LHCN-M2 (cell line): Measurements from ENCODE around the gene GDF10. TPM values are rescaled to one million over a fixed set of nuclear protein-coding genes. Genes with fewer than 3 reads are reported as not detected.

Source experiments
- DNase-seq: peaks from one replicate; pipeline ENCODE4 v3.0.0-alpha.2; 2012; ENCODE audit warnings: low read depth
- total RNA-seq: library from RNA; depleted of rRNA; stranded (reverse); fragments of >200 nt; gene quantifications from 2 replicates; pipeline ENCODE4 v1.2.3, GENCODE V29; 2014

The GDF10 gene
- total RNA-seq, 1 experiment from 2014 or later: not detected

- no peak for DNase-seq
Observed at GRCh38 chr10:47291682-47292081, 8.3 kb upstream of the GDF10 start.

DNA sequence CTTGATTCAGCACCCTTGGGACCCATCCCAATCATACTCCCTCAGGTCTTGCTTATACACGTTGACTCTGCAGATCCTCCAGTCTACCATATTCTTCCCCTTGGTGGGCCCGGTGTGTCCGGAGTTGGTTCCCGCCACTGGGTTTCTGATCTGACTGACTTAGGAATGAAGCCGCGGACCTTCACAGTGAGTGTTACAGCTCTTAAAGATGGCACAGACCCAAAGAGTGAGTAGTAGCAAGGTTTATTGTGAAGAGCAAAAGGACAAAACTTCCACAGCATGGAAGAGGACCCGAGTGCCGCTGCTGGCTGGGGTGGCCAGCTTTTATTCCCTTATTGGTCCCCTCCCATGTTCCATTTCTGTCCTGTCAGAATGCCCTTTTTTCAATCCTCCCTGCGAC lies 5.9 kb upstream of the GDF10 start:
- no peak for DNase-seq

GRCh38 chr10:47294501-47294900 lies 5.5 kb upstream of the GDF10 start:
- DNase-seq: no peak

- no peak for DNase-seq
Observed at GRCh38 chr10:47295411-47295810, 4.6 kb upstream of the GDF10 start.

GRCh38 chr10:47296156-47296894 lies 3.7 kb upstream of the GDF10 start:
- no peak for DNase-seq

DNA sequence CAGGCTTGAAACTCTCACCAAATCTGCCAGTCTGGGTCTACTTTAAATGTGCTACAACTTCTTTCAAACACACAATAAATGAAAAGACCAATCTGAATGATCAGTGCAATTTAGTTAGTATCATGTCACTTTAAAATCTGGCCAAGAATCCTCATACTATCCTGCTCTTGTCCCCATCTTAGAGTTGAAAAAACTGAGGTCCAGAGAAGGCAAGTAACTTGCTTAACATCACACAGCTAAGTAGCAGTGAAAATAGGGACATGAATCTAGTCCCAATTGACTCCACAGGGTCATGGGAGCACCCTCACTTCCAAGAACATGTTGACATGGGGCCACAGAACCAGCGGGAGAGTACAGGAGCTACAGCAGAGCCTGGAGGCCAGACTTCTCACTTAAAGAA lies 3.1 kb upstream of the GDF10 start:
- no peak for DNase-seq

DNA sequence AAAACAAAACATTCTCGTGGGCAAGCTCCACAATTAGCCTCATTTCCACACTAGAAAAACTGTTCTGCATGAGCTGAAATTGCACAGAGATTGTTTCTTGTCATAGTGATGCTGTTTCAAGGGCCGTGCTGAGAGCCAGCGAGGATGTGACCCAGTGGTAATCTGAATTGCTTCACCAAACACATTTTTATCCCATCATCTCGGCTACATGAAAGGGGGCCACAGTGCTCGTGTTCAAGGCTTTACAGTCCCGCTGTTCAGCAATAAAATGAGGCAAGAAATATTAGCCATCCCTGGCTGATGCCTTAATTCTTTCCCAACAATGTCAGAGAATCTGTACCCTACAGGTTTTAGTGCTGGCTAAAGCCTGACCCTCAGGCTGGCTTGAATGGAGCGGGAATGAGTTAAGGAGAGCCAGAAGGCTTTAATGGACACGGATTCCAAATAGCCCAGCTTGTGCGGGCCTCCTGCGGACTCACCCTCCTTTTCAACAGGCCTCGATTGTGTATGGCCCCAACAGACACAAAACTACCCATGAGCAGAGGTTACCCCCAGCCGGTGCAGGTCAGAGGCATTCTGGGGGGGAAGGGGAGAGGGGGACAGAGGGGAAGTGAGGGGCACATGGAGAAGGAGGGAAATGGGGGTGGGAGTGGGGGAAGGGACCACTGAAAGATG lies 2.0 kb upstream of the GDF10 start:
- DNase-seq: no peak

GRCh38 chr10:47298715-47299114 lies 1.3 kb upstream of the GDF10 start:
- no peak for DNase-seq

DNA sequence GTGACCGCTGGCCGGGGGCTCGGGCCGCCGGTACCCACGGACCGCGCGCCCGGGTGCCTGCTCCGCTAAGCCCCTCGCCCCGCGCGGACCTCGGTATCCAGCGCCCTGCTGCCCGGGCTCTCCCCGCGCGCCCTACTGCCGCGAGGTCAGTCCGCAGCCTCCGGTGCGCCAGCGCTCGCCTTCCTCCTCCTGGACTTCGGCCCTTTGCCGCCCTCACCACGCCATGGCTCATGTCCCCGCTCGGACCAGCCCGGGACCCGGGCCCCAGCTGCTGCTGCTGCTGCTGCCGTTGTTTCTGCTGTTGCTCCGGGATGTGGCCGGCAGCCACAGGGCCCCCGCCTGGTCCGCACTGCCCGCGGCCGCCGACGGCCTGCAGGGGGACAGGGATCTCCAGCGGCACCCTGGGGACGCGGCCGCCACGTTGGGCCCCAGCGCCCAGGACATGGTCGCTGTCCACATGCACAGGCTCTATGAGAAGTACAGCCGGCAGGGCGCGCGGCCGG lies 483 bp downstream of the GDF10 start:
- no peak for DNase-seq

- no peak for DNase-seq
Observed at GRCh38 chr10:47301833-47302232, 1.8 kb downstream of the GDF10 start.

DNA sequence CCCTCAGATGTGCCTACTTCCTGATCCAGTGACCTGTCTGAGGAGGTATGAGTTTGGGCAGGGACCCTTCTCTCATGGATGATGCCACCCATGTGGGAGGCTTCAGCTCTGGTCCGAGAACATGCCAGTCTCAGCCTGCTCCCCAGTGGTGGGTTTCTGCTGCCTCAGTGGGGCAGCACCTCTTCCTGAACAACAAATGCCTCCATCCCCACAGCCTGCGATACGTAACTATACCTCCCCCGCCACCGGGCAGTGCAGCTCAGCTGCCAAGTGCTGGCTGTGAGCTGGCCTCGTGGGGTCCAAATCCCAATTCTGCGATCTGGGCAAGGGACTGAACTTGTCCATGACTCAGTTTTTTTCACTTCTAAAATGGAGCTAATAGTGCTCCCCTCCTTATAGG lies 3.1 kb downstream of the GDF10 start:
- no peak for DNase-seq

DNA sequence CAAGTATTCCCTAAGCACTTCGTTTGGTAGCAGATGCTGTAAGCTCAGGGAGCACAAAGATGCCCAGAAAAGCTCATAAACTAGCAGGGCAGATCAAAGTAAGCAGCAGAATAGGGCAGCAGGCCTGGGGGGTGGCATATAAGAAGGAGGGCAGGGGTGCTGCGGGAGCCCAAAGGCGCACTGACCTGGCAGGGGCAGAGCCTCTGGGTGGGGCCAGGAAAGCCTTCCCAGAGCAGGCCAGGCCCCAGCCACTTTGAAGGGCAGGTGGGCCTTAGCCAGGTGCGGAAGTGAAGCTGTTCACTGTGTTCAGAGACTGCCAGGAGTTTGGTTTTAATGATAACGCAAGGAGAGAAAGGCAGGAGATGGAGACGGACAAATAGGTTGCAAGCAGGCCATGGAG lies 3.9 kb downstream of the GDF10 start:
- no peak for DNase-seq

DNA sequence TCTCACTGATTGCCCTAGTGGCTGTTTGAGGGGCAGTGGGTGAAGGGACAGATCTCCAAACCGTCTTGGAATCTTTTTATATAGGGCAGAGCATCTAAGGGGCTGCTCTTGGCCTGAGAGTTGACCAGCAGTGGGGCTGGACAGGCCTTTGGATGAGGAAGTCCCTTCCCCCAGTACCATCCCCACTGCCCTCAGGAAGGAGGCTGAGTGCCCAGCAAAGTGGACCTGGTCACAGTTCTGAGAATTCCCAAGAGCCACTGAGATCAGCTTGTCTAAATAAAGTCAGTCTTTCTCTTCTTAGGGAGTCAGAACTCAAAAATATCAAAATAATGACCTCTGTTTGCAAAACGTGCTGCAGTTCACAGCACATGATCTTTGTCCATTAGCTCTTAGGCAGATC lies 5.6 kb downstream of the GDF10 start:
- DNase-seq: no peak

- DNase-seq: no peak
Observed at GRCh38 chr10:47306387-47307210, 6.6 kb downstream of the GDF10 start.

DNA sequence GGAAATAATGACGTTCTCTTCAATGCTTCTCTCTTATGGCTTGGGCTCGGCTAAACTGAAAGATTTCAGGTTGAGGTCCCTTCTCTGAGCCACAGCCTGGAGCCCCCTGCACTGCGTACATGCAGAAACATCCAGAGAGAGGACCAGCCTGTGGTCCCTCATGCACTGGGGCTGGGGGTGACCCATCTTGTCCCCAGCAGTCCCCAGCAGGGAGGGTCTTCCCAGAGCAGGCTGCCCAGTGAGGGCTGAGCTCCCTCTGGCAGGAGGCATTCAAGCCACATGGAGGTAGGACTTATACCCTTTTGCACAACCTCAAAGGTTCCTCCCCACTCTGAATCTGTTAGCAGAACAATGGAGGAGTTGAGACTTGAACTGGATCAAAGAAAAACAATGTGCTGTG lies 7.4 kb downstream of the GDF10 start:
- no peak for DNase-seq

- no peak for DNase-seq
Observed at GRCh38 chr10:47308775-47309174, 8.8 kb downstream of the GDF10 start.

GRCh38 chr10:47309408-47310089 lies 9.6 kb downstream of the GDF10 start:
- no peak for DNase-seq

DNA sequence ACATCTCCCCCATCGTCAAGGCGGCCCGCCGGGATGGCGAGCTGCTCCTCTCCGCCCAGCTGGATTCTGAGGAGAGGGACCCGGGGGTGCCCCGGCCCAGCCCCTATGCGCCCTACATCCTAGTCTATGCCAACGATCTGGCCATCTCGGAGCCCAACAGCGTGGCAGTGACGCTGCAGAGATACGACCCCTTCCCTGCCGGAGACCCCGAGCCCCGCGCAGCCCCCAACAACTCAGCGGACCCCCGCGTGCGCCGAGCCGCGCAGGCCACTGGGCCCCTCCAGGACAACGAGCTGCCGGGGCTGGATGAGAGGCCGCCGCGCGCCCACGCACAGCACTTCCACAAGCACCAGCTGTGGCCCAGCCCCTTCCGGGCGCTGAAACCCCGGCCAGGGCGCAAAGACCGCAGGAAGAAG lies 10.1 kb downstream of the GDF10 start:
- no peak for DNase-seq

DNA sequence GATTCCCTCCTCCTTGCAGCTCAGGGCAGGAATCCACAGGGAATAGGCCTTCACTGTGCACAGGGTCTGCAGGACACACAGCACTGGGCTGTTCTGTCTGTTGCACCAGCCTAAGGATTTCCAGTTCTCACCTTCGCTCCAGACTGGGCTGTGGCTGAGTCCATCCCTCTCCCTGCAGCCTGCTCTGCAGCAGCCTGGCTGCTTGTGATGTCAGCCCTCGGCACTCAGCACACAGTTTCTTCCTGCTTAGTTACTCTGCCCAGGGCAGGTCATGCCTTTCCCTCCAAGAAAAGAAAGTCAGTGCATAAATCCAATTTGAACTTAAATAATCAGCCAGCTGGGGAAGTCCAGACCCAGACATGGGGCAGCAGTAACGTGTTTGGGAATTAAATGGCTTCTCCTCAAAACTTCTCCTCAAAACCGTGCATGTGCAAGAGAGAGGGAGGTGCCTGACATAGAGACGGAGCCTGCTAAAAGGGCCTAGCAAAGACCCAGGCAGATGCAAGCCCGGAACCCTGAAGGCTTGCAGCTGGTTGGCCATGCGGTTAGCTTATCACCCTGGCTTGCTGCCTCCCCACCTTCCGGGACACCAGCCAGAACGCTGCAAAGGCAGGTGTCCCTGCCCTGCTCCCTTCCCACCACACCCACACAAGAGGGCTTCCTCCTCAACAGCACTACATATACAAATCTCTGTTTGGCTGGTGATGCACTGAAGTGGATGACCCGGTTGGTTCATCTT lies 11.4 kb downstream of the GDF10 start:
- no peak for DNase-seq

DNA sequence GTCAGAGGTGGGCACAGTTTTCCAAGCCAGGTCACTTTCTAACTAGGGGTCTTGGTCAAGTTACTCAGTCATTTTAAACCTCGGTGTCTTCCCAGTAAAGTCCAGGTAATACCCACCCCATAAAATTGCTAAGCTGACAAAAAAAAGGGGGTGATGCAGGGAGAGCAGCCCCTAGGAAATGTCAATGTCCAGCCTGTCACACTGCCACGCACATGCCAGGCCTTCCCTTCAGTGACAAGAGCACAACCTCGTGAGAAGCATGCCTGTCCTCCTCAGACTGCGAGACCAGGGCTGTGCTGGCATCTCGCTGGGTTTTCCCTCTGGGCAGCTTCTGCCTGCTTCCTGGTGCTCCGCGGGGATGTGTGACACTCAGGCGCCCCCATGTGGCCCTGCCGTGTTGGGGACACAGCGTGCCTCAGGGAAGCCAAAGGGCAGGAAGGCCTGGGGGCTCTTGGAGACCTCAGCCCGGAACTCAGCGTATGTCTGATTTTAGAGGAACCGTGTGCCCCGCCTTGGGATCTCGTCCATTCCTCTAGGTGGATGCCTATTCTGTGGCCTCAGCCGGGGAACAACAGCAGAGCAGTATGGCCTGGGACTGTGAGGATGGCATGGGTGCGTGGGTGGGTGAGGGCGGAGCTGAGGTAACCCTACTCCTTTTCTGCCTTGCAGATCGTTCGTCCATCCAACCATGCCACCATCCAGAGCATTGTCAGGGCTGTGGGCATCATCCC lies 12.1 kb downstream of the GDF10 start:
- DNase-seq: peak; percentile 36
